Measurements from ENCODE around the gene DENND4C. TPM values are rescaled to one million over a fixed set of nuclear protein-coding genes. Genes with fewer than 3 reads are reported as not detected.

DENND4C gene
- total RNA-seq, 1 experiment from 2014 or later, result 22.6 TPM

DNA sequence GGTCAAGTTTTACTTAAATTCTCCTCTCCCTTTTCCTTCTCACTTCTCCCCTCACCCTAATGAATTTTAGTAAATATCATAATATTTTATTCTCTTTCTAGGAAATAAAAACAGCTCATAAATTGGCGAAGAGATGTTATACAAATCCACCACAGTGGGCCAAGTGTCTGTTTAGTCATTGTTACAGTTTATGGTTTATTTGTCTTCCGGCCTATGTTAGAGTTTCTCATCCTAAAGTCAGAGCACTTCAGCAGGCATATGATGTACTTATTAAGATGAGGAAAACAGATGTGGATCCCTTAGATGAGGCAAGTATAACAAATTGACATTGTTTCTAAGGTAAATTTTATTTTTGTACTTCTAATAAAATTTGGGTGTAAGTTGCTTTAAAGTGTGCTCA, 101.4 kb downstream of the DENND4C start:
- POLR2A ChIA-PET, result no interaction called here
- Mint-ChIP-seq H3K9me3 (no peaks in the 10 kb centered on the region), H3K4me1 (no peaks in the 10 kb centered on the region), H3K27ac (no peak overlapping the region), H3K4me3 (no peak overlapping the region), H3K27me3 (ENCODE audit: low read depth) (no peaks in the 10 kb centered on the region), H3K36me3 (peaks cover 22% of the 10 kb centered on the region)
- TF ChIP-seq CBFB (CRISPR knock-in tag; IDR thresholded peaks at IDR 0.05; ENCODE audit: low read depth), result no peak
- TF ChIP-seq, protein P1, sequence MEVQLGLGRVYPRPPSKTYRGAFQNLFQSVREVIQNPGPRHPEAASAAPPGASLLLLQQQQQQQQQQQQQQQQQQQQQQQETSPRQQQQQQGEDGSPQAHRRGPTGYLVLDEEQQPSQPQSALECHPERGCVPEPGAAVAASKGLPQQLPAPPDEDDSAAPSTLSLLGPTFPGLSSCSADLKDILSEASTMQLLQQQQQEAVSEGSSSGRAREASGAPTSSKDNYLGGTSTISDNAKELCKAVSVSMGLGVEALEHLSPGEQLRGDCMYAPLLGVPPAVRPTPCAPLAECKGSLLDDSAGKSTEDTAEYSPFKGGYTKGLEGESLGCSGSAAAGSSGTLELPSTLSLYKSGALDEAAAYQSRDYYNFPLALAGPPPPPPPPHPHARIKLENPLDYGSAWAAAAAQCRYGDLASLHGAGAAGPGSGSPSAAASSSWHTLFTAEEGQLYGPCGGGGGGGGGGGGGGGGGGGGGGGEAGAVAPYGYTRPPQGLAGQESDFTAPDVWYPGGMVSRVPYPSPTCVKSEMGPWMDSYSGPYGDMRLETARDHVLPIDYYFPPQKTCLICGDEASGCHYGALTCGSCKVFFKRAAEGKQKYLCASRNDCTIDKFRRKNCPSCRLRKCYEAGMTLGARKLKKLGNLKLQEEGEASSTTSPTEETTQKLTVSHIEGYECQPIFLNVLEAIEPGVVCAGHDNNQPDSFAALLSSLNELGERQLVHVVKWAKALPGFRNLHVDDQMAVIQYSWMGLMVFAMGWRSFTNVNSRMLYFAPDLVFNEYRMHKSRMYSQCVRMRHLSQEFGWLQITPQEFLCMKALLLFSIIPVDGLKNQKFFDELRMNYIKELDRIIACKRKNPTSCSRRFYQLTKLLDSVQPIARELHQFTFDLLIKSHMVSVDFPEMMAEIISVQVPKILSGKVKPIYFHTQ (CRISPR knock-in tag; IDR thresholded peaks at IDR 0.05), result no peak
- TF ChIP-seq NFYB (CRISPR knock-in tag; conservative IDR thresholded peaks at IDR 0.05; ENCODE audit: low read depth), result no peak
- no peak for TF ChIP-seq JAZF1 (CRISPR knock-in tag; IDR thresholded peaks at IDR 0.05)
- TF ChIP-seq E2F1 (CRISPR knock-in tag; IDR thresholded peaks at IDR 0.05), result no peak
- TF ChIP-seq MYBL2 (CRISPR knock-in tag; IDR thresholded peaks at IDR 0.05), result no peak
- no peak for TF ChIP-seq IRF2 (CRISPR knock-in tag; IDR thresholded peaks at IDR 0.05; ENCODE audit: borderline replicate concordance, low read depth)
- no peak for TF ChIP-seq MAX (CRISPR knock-in tag; IDR thresholded peaks at IDR 0.05)
- no peak for TF ChIP-seq FOXP1 (CRISPR knock-in tag; IDR thresholded peaks at IDR 0.05; ENCODE audit: borderline replicate concordance)
- TF ChIP-seq, protein P2, sequence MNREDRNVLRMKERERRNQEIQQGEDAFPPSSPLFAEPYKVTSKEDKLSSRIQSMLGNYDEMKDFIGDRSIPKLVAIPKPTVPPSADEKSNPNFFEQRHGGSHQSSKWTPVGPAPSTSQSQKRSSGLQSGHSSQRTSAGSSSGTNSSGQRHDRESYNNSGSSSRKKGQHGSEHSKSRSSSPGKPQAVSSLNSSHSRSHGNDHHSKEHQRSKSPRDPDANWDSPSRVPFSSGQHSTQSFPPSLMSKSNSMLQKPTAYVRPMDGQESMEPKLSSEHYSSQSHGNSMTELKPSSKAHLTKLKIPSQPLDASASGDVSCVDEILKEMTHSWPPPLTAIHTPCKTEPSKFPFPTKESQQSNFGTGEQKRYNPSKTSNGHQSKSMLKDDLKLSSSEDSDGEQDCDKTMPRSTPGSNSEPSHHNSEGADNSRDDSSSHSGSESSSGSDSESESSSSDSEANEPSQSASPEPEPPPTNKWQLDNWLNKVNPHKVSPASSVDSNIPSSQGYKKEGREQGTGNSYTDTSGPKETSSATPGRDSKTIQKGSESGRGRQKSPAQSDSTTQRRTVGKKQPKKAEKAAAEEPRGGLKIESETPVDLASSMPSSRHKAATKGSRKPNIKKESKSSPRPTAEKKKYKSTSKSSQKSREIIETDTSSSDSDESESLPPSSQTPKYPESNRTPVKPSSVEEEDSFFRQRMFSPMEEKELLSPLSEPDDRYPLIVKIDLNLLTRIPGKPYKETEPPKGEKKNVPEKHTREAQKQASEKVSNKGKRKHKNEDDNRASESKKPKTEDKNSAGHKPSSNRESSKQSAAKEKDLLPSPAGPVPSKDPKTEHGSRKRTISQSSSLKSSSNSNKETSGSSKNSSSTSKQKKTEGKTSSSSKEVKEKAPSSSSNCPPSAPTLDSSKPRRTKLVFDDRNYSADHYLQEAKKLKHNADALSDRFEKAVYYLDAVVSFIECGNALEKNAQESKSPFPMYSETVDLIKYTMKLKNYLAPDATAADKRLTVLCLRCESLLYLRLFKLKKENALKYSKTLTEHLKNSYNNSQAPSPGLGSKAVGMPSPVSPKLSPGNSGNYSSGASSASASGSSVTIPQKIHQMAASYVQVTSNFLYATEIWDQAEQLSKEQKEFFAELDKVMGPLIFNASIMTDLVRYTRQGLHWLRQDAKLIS (CRISPR knock-in tag; IDR thresholded peaks at IDR 0.05; ENCODE audit: borderline replicate concordance), result no peak
- no peak for TF ChIP-seq ZNF416 (CRISPR knock-in tag; IDR thresholded peaks at IDR 0.05)
- no peak for TF ChIP-seq ZNF281 (CRISPR knock-in tag; IDR thresholded peaks at IDR 0.05)
- TF ChIP-seq MXD4 (CRISPR knock-in tag; IDR thresholded peaks at IDR 0.05; ENCODE audit: borderline replicate concordance), result no peak
- TF ChIP-seq, protein P3, sequence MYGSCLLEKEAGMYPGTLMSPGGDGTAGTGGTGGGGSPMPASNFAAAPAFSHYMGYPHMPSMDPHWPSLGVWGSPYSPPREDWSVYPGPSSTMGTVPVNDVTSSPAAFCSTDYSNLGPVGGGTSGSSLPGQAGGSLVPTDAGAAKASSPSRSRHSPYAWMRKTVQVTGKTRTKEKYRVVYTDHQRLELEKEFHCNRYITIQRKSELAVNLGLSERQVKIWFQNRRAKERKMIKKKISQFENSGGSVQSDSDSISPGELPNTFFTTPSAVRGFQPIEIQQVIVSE (CRISPR knock-in tag; IDR thresholded peaks at IDR 0.05; ENCODE audit: borderline replicate concordance), result no peak
- TF ChIP-seq, protein P4, sequence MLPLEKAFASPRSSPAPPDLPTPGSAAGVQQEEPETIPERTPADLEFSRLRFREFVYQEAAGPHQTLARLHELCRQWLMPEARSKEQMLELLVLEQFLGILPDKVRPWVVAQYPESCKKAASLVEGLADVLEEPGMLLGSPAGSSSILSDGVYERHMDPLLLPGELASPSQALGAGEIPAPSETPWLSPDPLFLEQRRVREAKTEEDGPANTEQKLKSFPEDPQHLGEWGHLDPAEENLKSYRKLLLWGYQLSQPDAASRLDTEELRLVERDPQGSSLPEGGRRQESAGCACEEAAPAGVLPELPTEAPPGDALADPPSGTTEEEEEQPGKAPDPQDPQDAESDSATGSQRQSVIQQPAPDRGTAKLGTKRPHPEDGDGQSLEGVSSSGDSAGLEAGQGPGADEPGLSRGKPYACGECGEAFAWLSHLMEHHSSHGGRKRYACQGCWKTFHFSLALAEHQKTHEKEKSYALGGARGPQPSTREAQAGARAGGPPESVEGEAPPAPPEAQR (CRISPR knock-in tag; IDR thresholded peaks at IDR 0.05), result no peak
- DNase-seq (ENCODE audit: low spot score), result no peak
- CTCF ChIA-PET, result no interaction called here
- ATAC-seq, result no peak

Measured in WTC11 (cell line).